ENCODE results near the gene DCHS1.

The DCHS1 gene

DNA sequence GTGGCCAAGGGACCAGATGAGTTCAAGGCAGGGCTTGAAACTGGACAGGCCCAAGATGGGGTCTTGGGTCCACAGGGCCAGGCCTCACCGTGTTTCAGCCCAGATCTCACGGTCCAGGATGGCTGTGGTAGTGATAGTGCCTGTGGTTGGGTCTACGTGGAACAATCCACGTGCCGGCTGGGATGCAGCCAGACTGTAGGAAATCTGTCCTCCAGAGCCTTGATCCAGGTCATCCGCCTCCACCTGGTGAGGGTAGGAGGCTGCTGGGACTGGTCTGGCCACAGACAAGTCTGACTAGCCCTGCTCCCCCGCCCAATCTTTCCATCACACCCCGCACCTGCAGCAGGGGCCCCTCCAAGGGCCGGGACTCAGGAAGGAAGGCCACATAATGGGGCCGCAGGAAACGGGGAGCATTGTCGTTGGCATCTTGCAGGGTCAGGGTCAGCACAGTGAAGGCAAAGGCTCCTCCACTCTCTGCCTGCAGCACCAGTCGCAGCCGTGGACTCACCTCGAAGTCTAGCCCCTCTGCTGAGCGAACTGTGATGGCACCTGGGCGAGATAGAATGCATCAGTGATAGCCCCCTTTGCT lies 29.7 kb downstream of the DCHS1 start:
- DNase-seq, result no peak

DNA sequence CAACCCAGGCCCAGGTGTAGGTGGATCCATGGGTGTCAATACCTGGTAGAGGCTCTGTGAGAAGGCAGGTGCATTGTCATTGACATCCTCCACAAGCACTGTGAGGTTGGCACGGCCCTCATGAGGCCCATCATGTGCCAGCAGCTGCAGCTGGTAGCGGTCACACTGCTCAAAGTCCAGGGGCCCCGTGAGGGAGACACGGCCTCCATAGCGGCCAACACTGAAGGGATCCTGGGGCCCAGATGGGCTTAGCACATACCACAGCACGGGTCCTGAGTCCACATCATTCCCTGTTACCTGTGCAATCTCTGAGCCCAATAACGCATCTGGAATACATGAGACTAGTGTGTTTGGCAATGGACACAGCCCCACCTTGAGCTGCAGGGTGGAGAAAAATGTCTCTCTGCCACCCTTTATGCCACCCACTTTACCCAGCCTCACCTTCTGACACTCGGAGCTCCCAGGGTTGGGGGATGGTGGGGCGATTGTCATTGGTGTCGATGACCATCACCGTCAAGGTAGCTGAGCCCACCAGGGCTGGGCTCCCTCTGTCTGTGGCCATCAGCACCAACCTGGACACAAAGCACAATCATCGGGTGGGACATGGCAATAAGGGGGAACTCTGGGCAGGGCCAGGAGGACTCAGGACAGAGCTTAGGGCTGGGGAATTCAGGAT lies 30.3 kb downstream of the DCHS1 start:
- no peak for DNase-seq

DNA sequence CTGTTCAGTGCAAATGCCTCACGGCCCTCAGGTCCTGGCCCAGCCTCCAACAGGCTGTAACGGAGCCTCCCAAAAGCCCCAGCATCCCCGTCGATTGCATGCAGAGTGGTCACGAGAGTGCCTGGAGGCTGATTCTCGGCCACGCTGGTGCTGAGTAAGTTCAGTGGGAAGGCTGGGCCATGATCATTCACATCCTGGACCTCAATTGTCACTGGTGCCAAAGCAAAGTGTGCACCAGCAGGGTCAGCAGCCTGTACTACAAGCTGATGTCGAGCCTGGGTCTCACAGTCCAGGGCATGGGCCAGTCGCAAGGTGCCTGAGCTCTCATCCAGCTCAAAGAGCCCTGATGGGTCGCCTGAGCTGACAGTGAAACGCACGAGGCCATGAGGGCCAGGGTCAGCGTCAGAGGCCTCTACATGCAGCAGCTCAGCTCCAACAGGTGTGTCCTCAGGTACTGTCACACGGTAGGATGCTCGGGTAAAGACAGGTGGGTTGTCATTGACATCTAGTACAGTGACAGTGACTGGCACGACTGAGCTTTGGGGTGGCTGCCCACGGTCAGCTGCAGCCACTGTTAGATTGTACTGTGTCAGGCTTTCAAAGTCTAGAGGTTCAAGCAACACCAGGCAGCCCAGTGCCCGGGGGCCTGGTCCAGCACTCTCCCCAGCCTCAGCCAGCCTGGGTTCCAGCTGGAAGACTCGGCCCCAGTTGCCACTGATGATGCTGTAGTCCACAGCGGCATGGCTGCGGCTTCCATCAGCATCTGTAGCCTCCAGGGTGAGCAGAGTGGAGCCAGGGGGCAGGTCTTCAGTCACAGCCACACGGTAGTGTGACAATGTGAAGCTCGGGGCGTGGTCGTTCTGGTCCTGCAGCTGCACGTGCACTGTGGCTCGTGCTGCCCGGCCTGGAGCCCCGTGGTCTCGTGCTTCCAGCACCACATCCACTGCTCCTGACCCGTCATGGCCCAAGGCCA lies 31.9 kb downstream of the DCHS1 start:
- DNase-seq, result no peak

DNA sequence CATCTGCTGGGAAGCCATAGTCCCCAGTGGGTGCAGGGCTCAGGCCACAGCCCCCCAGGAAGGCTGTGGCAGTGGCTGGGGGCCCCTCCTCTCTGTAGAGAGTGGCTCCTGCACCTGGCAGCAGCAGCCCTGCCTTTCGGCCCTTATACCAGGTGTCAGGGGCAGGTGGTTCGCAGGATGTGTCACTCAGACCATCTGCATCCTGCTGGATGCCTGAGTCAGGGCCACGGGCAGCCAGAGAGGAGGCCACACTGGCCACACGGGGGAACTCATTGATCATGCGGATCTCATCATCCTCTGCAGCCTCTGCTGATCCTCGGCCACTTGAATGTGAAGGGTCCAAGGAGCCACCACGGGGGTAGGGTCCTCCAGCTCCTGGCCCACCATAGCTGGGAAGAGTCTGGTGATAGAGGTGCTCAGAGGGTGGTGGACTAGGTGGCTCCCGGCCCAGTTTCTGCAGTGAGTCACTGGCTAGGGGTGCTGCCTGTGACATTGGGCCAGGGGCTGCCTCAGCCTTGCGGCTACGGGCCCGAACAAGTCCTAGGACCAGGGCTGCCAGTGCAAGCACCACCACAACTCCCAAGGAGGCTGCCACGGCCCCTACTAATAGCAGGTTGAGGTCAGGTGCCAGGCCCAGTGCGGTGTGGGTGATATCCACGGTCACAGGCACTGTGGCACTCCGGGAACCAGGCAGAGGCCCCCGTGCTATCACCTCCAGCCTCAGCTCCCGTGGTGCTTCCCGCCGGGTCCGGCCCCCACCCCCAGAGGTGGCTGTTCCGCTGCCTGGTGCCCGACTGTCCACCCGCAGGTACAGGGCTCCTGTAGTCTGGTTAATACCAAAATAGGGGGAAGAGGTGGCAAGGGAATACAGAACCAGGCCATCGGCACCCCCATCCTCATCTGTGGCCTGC lies 33.1 kb downstream of the DCHS1 start:
- no peak for DNase-seq

DNA sequence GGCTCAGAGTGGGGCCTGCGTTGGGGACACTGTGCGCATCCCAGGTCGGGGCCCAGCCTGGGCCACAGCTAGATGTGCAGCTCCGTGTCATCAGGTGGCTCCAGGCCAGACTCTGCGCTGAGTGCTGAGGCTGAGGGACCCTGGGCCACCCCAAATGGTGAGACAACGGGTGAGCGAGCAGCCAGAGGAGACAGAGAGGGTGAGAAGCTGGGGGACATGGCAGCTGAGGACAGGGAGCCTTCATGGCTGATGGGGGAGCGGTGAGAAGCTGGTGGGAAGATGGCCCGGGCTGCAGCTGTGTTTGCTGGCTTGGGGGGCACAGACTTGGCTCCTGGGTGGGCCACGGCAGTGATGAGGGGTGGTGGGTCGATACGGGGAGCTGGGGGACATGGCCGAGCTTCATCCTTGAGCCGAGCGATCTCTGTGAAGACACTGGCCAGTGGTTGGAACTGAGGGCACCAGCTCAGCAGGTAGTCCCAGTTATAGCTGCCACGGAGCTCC lies 33.8 kb downstream of the DCHS1 start:
- no peak for DNase-seq

DNA sequence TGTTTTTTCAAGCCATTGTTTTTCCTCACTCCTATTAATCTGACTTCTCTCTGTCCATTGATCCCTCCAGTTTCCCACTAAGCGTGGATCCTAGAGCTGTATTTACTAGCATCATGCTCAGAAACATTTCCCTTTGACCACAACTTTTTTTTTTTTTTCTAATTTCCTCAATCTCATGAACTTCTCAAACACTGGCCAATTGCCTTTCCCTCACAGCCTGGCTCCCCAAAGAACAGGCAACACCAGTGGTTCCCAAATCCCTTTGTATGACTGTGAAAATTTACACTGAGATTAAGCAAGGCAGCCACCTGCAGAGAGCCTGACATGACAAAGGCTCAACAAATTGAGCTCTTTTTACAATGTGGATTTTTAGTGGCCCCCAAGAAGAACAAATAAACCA lies 35.0 kb downstream of the DCHS1 start:
- DNase-seq, result no peak

DNA sequence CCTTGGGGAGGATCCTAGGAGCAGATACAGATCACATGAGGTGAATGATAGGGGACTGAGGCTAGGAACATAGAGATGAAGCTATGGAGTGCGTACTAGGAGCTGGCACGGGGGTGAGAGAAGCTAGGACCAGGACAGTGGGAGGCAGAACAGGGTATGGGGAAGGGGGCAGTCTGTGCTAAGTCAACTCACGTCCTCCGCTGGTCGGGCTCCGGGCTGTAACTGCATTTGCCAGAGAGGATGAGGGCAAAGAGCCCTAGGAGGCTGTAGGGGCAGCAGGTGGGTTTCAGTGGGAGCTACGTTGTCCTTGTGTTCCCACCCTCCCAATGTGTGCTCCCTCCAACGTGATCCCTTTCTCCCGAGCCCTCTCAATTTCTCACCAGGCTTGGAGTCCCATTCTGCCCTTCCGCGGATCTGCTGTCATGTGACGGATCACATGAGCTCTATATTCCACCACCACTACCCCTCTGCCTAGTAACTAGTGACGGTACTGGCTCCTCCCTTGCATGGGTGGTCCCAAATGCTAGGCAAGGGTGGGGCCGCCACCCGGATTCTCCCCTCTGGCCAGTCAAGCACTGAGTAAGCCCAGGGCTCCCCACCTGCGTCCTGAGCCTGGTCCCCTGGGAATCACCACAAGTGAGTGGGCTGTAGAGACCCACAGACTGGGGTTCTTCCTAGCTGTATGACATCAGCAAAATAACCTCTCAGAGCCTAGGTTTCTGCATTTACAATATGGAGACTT lies 36.4 kb downstream of the DCHS1 start, which contains the start of gene TPP1:
Gene TPP1 (minus strand): TSS at position 419 of the 742 bp plus-strand sequence. CDS start 22 bp downstream, at position 397.
- peak; percentile 92 for DNase-seq

DNA sequence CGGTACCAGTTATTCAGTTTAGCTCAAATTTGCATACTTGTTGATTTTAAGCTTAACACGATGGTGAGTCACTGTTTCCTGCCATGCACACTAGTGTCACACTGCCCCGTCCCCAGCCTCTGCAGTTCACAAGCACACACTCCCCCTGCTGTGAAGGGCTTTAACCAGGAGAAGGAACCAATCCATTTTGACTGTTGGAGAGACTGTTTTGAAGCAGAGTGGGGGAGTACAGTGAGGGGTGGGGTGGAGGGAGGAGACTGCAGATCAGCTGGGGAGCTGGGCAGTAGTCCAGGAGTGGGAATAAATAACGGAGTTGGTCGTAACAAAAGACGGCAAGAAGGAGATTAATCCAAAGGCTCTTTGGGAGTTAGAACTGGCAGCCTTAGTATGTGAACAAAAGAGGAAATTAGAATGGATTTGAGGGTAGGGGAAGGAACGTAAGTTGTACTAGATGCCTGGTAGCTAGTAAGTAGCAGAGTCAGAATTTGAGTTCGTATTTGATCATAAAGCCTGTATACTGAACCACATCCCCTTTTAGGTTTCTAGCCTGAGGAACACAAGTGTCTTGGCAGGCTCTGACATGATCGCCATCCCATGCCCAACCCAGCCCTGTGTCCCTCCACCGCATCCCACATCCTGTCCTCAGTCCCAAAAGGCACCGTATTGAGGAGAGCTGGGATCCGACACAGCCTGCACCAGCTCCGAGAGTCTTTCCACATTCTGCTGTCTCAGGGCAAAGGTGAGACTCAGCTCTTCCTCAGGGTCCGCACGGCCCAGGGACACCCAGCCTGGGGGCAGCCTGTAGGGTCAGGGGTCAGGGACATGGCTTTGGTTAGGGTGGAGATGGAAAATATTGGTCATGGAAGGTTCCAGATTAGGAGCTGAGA lies 37.2 kb downstream of the DCHS1 start:
- DNase-seq, result peak; percentile 83

DNA sequence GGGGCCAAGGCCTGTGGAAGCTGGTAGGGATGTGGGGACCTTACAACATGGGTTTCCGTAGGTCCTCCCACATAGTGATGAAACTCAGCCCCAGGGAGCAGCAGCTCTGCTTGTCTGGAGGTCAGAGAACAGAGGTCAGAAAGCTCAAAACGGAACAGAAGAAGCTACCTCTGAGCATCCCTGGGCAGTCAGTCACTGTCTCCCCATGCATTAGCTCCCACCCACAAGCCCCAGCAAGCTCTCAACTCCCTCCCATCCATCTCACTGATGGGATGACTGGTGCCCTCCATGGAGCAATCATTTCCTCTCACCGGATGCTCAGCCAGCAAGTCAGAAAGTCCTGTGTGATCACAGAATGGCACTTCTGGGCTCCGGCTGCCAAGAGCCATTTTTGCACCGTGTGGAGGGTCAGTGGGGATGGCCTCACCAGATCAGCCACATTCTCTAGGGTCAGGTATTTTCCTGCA lies 38.3 kb downstream of the DCHS1 start:
- DNase-seq, result peak; percentile 50

DNA sequence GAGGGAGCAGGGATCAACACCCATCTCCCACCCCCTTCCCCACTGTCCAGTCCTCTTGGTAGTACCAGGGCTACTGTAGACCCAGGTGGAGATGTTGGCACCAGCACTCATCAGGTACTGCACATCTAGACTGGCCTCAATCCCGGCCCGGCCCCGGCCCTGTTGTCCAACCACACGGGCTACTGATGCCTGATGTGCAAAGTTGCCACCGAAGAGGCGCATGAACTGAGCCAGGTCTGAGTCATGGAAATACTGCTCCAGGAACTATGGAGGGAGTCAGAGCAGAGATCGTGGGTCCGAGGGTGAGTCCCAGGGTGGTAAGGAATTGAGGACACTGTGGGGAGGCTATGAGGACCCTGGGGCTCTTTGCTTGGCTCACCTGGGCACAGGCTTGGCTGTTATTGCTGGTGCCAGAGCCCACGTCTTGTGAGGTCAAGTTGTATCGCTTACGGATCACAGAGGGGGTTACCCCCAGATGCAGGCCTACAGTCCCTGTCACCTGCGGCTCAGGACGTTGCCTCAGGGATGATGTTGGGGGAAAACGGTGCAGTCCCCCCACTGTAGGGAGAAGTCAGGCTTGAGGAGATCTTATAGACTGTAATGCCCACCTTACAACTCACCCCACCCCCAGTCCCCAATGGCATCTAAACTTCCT lies 38.9 kb downstream of the DCHS1 start:
- DNase-seq, result no peak

DNA sequence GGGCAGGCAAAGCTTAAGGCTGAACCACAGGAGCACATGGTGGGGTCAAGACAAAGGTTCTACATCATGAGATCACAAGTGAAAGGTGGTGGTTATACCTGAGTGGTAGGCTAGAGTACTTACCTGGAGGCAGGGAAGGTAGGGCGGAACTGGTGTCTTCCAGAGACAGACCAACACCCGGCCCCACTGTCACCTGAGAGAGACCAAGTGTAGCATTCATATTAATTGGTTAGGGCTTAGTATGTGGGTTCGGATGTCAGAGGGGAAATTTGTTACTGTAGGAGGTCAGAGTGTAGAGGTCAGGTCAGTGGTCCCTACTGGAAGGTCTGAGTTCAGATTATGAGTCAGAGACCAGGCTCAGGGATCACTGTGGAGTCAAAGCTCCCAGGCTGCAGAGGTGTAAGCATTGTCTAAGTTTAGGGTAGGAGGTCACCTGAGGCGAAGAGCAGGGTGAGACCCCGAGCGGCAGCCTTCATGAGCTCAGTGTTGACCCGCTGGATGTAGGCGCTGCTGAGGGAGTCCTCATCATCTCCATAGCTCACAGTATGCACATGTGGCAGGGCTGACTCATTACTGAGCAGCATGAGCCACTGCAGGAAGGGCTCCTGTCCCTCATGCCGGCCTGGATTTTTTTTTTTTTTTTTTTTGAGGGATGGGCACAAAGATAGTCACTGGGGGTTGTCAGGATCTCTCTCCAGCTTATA lies 39.6 kb downstream of the DCHS1 start:
- DNase-seq, result no peak

DNA sequence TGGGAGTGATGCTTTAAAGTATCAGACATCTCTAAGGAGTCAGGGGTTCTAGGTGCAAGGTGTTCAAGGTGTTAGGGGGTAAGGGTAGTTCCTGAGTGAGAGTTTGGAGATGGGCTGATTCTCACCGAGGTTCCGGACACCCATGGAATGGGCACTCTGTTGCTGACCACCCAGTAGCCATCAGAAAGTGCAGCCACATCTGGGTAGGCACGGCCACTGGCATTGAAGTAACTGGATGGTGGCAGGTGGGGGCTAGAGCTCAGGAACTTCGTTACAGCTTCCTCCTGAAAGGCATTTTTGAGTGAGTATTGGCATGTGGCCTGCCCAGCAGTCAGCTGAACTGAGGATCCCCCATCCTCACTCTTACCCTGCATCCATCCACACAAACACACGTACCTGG lies 40.6 kb downstream of the DCHS1 start:
- DNase-seq, result no peak

DNA sequence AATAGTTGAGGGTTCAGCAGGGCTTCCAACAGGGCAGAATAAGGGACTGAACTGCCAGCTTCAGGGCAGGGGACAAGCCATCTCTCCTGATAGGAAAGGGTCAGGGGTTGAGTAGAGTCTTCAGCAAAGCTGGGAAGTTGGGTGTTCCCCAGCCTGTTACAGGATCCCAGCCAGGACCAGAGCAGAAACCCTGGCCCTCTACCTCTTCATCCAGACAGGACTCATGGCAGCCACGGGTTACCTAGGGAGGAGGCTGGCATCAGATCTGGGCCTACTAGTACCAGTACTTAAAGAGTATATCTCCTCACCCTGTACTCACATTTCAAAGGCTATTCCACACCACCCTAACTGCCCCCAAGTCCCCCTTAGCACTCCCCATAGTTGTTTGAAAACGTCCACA lies 41.2 kb downstream of the DCHS1 start:
- no peak for DNase-seq

DNA sequence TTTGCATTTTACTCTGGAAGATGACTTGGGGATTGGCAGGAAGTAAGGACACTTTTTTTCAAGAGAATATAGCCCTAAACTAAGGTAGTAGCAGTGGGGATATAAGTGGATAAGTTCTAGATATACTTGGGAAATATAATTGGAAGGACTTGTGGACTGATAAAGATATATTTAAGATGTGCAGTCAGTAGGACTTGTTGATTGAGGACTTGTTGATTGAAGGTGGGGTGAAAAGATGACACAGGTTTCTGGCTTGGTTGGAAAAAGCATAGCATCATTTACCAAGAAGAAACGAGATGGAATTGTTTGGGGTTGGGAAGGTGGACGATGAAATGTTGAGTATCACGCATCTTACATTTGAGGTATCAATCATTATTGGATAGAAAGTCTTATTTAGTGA lies 42.1 kb downstream of the DCHS1 start:
- no peak for DNase-seq

DNA sequence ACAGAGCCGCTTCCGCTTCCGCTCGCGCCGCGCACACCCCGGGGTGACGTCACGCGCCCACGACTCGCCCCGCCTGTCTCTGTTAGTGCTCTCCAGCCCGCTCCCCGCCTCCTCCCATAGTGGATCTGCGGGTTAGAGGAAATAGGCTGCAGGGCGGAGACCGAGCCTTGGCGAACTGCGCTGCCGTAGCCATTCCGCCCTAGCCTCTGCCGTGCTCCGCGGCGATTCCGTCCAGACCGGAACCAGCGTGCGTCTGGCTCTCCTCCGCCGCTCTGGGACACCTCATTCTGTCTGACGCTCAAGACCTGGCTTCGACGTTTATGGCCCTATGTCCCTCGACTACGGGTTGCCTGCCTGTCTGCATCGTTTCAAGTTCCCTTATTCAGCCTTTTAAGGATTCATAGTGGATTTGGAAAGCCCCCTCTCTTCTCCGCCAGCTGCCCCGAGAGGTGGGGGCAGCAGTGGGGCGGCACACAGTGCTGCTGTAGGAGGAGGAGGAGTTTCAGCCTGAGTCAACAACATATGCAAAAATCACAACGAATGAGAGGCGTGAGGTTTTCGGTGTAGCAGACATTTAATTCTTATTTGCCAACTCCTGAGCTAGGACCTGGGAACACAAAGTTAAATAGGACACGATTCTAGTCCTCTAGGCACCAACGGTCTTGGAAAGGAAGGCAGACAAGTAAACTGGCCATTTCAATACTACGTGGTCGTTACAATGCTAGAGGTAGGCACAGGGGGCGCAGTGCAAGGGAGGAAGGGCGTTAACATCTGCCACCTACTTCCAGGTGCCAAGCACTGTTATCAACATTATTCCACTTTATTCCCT lies 43.2 kb downstream of the DCHS1 start, which contains the start of gene TAF10:
Gene TAF10 (minus strand): TSS at position 4 of the 829 bp plus-strand sequence. CDS start 27 bp downstream, outside the sequence.
- peak; percentile 96 for DNase-seq

DNA sequence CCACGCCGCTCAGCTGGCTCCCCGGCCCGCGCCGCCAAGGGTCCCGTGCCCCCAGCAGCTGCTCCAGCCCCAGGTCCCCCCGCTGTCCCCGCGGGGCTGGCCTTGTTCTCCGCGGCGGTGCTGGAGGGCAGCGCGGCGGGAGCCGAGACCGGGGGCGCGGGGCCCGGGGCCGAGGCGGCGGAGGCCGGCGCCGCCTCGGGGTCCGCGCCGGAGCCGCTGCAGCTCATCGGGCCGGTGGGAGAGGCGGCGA lies 43.7 kb downstream of the DCHS1 start:
- no peak for DNase-seq

DNA sequence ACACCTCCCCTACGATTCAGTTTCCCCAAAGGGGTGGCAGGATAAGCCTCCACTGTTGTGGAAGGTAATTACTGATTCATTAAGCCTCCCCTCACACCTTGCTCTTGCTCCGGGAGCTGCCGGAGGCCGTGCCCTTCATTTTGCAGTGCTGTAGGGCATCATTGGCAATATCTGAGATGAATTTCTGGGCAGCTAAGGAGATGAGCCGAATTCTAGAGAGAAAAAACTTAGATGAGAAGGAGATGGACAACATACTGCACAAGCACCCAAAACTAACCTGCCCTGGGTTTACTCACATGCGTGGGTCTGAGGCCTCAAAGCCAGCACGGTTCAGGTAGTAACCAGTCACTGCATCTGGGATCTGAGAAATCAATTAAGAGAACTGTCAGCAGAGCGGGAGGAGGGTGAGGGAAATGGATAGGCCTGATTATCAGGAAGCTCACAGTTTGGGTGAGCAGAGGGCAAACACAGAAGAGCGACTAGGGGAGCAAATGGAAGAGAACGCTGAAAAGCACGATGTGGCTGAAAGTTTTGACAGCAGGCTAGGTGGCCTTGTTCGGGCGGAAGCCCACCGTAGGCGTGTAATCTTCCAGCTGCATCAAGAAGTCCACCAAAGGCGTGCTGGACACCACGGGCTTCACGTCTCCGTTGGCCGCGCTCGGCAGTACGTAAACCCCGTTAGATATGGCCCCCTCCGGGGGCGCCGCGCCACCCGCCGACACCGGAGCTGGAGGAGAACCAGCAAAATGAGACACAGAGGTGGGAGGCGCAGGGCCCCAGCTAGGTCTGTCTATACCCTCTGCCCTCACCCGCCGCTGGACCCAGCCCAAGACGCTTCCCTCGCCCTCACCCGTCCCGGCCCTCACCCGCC lies 44.3 kb downstream of the DCHS1 start:
- DNase-seq, result peak; percentile 26

Measured in CD4-positive, alpha-beta T cell treated with Interleukin-15 for 1 hour (primary cell).